Small intestine (tissue), 7 donors: Measurements from ENCODE around the gene TMEFF2. TPM values are rescaled to one million over a fixed set of nuclear protein-coding genes. Genes with fewer than 3 reads are reported as not detected.

Experiments
- DNase-seq, 2 donors: peaks; one replicate each; pipeline versions ENCODE4 v3.0.0 to v3.0.0-alpha.2; 2013
- FAIRE-seq: peaks from 2 replicates; lab custom pipeline; 2012; peaks lifted over from hg19 to GRCh38; lab: Jason Lieb, UNC
- H3K27ac ChIP-seq, 3 donors: one replicate each; pipeline ENCODE4 v1.5.1; 2013; ENCODE audit warnings: low read length in 2 of 3, mild to moderate bottlenecking in 2 of 3, control low read depth in 1 of 3, inconsistent platforms in 1 of 3, low read depth in 1 of 3, moderate library complexity in 1 of 3
- H3K27me3 ChIP-seq, 3 donors: one replicate each; pipeline ENCODE4 v1.6.1; 2013; ENCODE audit warnings: low read length in 3 of 3, inconsistent platforms in 1 of 3; ENCODE audit not compliant: control insufficient read depth in 3 of 3, insufficient read depth in 3 of 3
- H3K36me3 ChIP-seq, 3 donors: one replicate each; pipeline ENCODE4 v1.6.1; 2013; ENCODE audit warnings: low read length in 3 of 3, inconsistent platforms in 1 of 3, low read depth in 1 of 3, mild to moderate bottlenecking in 1 of 3, moderate library complexity in 1 of 3; ENCODE audit not compliant: control insufficient read depth in 3 of 3, insufficient read depth in 2 of 3
- H3K4me1 ChIP-seq, 3 donors: one replicate each; pipeline ENCODE4 v1.6.1; 2013; ENCODE audit warnings: low read length in 2 of 3, inconsistent platforms in 1 of 3, low read depth in 1 of 3, mild to moderate bottlenecking in 1 of 3, moderate library complexity in 1 of 3; ENCODE audit not compliant: control insufficient read depth in 3 of 3, insufficient read depth in 2 of 3
- H3K4me3 ChIP-seq, 3 donors: one replicate each; pipeline ENCODE4 v1.5.1; 2013; ENCODE audit warnings: low read length in 3 of 3, control low read depth in 1 of 3, inconsistent platforms in 1 of 3, low read depth in 1 of 3, mild to moderate bottlenecking in 1 of 3, moderate library complexity in 1 of 3
- H3K9me3 ChIP-seq, 2 donors: one replicate each; pipeline ENCODE4 v1.6.1; 2013; ENCODE audit warnings: low read depth in 1 of 2, low read length in 1 of 2; ENCODE audit not compliant: control insufficient read depth in 2 of 2, insufficient read depth in 1 of 2
- WGBS, 3 donors: extraction: QIAGEN DNeasy Blood & Tissue Kit; methylation state at CpG; one replicate each; pipeline ENCODE4 v1.1.7; 2013; 5-methylcytosine and 5-hydroxymethylcytosine counted together
- polyA plus RNA-seq, 4 donors: library from polyadenylated mRNA; stranded (reverse) in 3 of 4; unstranded in 1 of 4; fragments of 200-250 nt in 3 of 4; fragments of 120-200 nt in 1 of 4; gene quantifications; one replicate each; pipeline versions ENCODE4 v1.2.1 to v1.2.3, GENCODE V29; 2013
- donor health status: healthy with polysubstance abuse.
- donor health status: control.
- donor health status: control.
- donor health status: Bipolar disorder and iron deficiency.
- donor health status: healthy.

TMEFF2 gene
- polyA plus RNA-seq, 4 donors, result 0.34 to 2.0 TPM; not detected in 2

DNA sequence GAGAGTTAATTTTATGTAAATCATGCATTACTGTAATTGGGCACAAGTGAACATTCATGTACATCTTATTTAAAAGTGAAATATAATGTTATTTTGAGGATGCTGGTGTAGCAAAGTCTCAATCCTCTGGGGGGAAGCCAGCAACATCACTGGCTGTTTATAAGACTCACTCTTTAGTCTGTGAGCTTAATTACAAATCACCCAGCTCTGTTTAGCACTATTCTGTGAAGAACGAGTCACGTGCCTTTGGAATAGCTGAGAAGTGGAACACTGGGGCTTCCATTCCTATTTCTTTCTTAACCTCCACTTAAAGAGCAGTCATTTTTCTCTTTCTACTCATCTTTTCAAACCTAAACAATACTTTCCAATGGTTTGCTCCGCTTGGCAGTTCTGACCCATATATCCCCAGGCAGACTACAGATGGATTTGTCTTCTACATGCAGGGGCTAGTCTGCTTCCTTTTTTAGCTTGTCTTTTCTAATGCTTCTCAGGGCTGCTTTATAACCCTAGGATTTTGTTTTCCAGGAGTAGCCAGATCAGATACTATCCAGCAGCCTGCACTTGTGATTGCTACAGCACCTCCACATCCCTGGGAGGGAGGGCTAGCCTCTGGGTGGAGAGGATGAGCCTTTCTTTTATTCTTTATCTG lies 252.5 kb downstream of the TMEFF2 start:
- no peak for FAIRE-seq
- H3K27ac ChIP-seq, result no peak overlapping the region
- H3K4me3 ChIP-seq, result no peak overlapping the region
- no peaks in the 10 kb centered on the region for H3K9me3 ChIP-seq
- no peak for DNase-seq
- H3K36me3 ChIP-seq, result no peaks in the 10 kb centered on the region
- no peaks in the 10 kb centered on the region for H3K4me1 ChIP-seq
- 72 to 90% (median 83%) methylated on average over 3 of the region's 3 CpGs for WGBS, 3 donors
- peaks cover 0 to 1% (median 0%) of the 10 kb centered on the region in 3 donors for H3K27me3 ChIP-seq

DNA sequence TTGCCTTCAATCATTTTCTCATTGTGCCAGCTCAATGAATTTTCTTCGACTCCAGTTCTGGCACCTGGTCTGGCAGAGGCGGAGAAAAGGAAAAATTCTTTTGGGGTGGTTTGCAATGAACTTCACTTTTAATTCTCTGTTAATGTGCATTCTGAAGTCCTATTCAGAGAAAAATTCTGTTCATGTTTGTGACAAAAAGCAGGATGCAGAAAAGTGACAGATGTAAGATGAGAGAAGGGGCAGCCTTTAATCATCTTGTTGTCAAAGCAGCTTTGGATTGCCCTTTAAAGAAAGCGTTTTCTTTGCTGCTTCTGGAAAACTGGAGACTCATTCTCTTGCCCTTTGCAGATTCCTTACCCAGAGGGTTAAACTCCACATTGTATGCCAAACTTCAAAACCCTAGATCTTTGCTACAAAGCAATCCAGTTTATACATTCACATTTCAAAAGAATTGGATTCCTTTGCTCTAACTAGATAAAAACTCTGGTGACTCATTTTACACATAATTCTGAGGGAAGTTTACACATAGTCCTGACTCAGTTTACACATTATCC lies 253.3 kb downstream of the TMEFF2 start:
- 67 to 81% (median 80%) methylated on average over 3 of the region's 3 CpGs for WGBS, 3 donors
- FAIRE-seq (no peak), DNase-seq (no peak)
- H3K9me3 ChIP-seq, result no peaks in the 10 kb centered on the region
- no peaks in the 10 kb centered on the region for H3K36me3 ChIP-seq
- no peaks in the 10 kb centered on the region for H3K4me1 ChIP-seq
- H3K27ac ChIP-seq, result no peak overlapping the region
- peaks cover 0 to 1% (median 0%) of the 10 kb centered on the region in 3 donors for H3K27me3 ChIP-seq
- H3K4me3 ChIP-seq, result no peak overlapping the region

DNA sequence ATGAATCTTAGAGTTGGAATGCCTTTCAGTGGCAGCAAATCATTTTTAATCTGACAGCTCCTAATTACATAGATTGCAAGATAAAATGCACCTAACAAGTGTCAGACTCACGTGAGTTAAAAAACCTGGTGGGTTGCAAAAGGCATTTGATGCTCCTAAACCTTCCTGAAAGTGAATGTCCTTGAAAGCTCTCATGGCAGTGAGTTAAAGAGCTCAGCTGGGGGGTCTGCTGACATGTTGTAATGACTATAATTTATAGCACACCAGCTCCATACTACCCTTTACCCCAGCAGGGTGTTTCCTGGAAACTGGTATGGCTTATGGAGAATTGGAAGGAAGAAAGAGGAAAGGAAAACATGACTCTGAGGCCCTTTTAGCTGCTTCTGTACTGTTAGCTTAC lies 256.0 kb downstream of the TMEFF2 start:
- Histone ChIP-seq H3K27ac (no peak overlapping the region), H3K4me3 (no peak overlapping the region), H3K27me3 (no peaks in the 10 kb centered on the region), H3K36me3 (no peaks in the 10 kb centered on the region), H3K4me1 (no peaks in the 10 kb centered on the region), H3K9me3 (no peaks in the 10 kb centered on the region)
- DNase-seq, result no peak
- FAIRE-seq, result no peak
- 38 to 74% (median 57%) methylated on average over 1 of the region's 1 CpG for whole genome bisulfite sequencing, 3 donors

DNA sequence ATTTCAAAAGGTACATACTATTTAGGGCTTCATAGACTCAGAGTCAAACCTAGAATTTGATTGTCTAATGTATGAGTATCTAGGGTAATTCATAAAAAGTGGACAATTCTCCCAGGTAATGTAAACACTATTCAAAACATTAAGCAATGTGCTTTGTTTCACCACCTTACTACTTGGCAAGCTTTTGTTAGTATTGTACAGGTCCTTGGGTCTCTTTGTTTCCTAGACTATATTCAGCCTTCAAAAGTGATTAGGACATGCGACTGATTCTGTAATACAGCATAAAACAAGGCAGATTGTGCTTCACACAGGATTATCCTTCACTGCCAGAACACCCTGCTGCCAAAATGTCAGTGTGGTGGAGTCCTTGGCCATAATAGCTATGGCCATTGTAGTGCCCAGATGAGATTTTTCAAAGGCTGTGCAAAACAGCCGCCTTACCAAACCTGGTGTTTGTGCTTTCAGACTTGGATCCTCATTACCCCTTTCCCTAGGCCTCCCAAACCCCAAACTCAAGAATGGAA lies 257.8 kb downstream of the TMEFF2 start:
- Histone ChIP-seq H3K9me3 (no peaks in the 10 kb centered on the region), H3K27me3 (no peaks in the 10 kb centered on the region), H3K27ac (no peak overlapping the region), H3K4me1 (peaks cover 0 to 5% (median 0%) of the 10 kb centered on the region in 3 donors), H3K4me3 (no peak overlapping the region), H3K36me3 (no peaks in the 10 kb centered on the region)
- no peak for FAIRE-seq
- no peak for DNase-seq
- WGBS, 3 donors, result 89 to 91% (median 90%) methylated on average over 2 of the region's 2 CpGs

DNA sequence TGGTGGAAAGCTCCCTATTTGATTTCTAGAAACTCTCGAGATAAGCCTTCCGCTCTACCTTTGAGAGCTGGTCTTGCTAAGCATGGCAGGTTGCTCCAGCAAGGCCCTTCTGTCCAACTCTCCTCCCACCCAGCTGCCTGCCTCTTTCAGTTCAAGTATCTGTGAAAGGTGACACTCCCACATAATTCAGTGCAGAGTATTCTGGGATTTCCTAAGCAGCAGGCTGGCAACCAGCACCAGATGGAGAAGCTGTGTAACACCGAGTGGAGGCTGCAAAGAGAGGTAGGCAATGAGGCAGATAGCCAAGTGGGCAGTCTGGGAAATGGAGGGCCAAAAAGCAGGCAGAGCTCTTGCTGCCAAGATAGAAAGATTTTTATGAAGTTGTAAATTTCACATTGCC lies 259.5 kb downstream of the TMEFF2 start:
- DNase-seq, result no peak
- H3K4me3 ChIP-seq, result no peak overlapping the region
- no peaks in the 10 kb centered on the region for H3K9me3 ChIP-seq
- WGBS, 3 donors, result 75 to 81% (median 77%) methylated on average over 3 of the region's 3 CpGs
- no peak for FAIRE-seq
- no peak overlapping the region for H3K27ac ChIP-seq
- H3K27me3 ChIP-seq, result no peaks in the 10 kb centered on the region
- H3K4me1 ChIP-seq, result peaks cover 0 to 5% (median 2%) of the 10 kb centered on the region in 3 donors
- H3K36me3 ChIP-seq, result no peaks in the 10 kb centered on the region

DNA sequence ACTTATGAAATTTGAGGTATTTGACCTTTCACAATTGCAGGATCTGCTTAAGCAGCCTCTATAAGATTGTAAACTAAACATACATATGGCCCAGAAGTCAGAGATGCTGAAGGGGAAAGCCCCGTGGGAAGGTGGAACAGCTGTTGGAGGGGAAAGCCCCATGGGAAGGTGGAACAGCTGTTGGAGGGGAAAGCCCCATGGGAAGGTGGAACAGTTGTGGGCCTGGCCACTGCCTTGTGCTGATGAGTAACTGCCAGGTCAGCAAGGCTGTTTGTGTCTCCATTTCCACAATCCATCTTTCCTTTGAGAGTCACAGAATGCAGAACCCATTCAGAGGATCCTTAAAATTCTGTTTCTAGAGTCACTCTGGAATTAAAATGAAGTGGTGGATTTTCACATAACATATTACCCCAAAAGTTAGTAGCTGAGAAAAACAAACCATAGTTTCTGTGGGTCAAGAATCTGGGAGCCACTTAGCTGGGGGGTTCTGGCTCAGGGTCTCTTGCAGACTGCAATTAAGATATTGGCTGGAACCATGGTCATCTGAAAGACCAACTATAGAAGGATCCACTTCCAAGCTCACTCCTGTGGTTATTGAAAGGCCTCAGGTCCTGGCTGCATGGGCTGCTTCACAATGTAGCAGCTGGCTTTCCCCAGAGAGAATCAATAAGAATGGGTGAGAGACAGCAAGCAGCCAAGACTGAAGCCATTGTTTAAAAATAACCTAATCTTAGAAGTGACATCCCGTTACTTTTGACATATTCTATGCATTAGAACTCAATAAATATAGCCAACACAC lies 261.2 kb downstream of the TMEFF2 start:
- FAIRE-seq, result no peak

DNA sequence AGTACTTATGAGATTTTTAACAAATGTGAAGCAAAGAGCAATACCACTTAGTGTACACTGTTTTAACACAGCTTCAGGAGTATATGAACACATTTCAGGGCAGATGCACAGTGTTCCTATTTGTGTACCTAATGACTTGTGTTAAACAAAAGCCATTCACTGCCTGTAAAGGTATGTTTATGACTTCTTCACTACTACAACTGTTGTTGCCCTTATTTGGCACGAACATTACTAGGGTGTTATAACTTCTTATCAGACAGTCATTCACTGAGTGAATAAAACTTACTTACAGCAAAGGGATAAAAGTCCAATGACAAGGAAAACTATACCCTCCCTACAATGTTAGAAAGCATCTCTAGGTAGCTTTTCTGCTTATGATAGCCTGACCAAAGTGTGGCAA lies 262.4 kb downstream of the TMEFF2 start:
- H3K27ac ChIP-seq, result no peak overlapping the region
- H3K27me3 ChIP-seq, result no peaks in the 10 kb centered on the region
- H3K4me1 ChIP-seq, result peaks cover 2 to 5% (median 4%) of the 10 kb centered on the region in 3 donors
- WGBS, 3 donors, result 7 to 56% (median 11%) methylated on average over 1 of the region's 1 CpG
- peak; percentile 66 to 84 for DNase-seq
- H3K9me3 ChIP-seq, result no peaks in the 10 kb centered on the region
- FAIRE-seq, result no peak
- no peaks in the 10 kb centered on the region for H3K36me3 ChIP-seq
- no peak overlapping the region for H3K4me3 ChIP-seq

More for the DNA sequence above, 261.2 kb downstream of the TMEFF2 start:
- H3K4me3 ChIP-seq, result no peak overlapping the region
- WGBS, 3 donors, result 57 to 64% (median 61%) methylated on average over 2 of the region's 2 CpGs
- peaks cover 0 to 5% (median 2%) of the 10 kb centered on the region in 3 donors for H3K4me1 ChIP-seq
- peak in 1 of 2 donors; percentile 7 for DNase-seq
- no peak overlapping the region for H3K27ac ChIP-seq
- H3K9me3 ChIP-seq, result no peaks in the 10 kb centered on the region
- no peaks in the 10 kb centered on the region for H3K36me3 ChIP-seq
- no peaks in the 10 kb centered on the region for H3K27me3 ChIP-seq

DNA sequence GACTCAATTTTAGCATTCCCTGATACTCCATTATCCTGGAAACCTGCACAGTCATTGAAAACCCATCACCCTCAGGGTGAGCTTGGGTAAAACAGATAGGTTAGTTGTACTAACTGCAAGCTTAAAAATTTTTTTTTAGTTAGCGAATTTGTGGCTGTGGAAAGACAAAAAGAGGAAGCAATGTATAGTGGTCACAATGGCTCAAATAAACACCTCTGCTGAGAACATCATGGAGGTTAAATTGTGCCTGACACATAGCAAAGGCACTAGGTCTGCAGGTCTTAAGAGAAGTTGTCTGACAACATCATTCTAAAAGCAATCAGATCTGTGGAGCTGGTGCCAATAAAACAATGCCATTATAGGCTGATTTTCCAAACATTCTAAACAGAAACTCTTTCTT lies 263.4 kb downstream of the TMEFF2 start:
- DNase-seq (no peak), FAIRE-seq (no peak)
- Histone ChIP-seq H3K36me3 (no peaks in the 10 kb centered on the region), H3K27me3 (no peaks in the 10 kb centered on the region), H3K9me3 (no peaks in the 10 kb centered on the region), H3K4me3 (no peak overlapping the region), H3K27ac (no peak overlapping the region), H3K4me1 (peaks cover 2 to 5% (median 5%) of the 10 kb centered on the region in 3 donors)
- 49 to 83% (median 73%) methylated on average over 1 of the region's 1 CpG for whole genome bisulfite sequencing, 3 donors
